ENCODE data around the gene CHST8.

Gene CHST8

GRCh38 chr19:33740811-33741396 is 119.2 kb downstream of the CHST8 start:
- Histone ChIP-seq H3K36me3 (replicated peaks) (no peaks in the 10 kb centered on the region), H3K27me3 (replicated peaks) (no peaks in the 10 kb centered on the region), H3K27ac (no peak overlapping the region), H3K4me3 (ENCODE audit: low read depth, low read length) (no peak overlapping the region)
- DNase-seq: peak; percentile 32
- no peak for TF ChIP-seq CTCF (IDR thresholded peaks at IDR 0.05; ENCODE audit: low read depth, low read length, missing control alignments)
- in situ Hi-C loops (cut with HindIII; ENCODE audit: low pct_ligation_motif_present, low sequenced_read_pairs): no loop called here

GRCh38 chr19:33745297-33745696 is 123.5 kb downstream of the CHST8 start:
- Histone ChIP-seq H3K4me3 (ENCODE audit: low read depth, low read length) (no peak overlapping the region), H3K27ac (no peak overlapping the region), H3K36me3 (replicated peaks) (no peaks in the 10 kb centered on the region), H3K27me3 (replicated peaks) (no peaks in the 10 kb centered on the region)
- no peak for DNase-seq
- no peak for TF ChIP-seq CTCF (IDR thresholded peaks at IDR 0.05; ENCODE audit: low read depth, low read length, missing control alignments)
- in situ Hi-C loops (cut with HindIII; ENCODE audit: low pct_ligation_motif_present, low sequenced_read_pairs): no loop called here

- no peak overlapping the region for H3K4me3 ChIP-seq (ENCODE audit: low read depth, low read length)
- no peak for DNase-seq
- H3K27me3 ChIP-seq (replicated peaks): no peaks in the 10 kb centered on the region
- no peak overlapping the region for H3K27ac ChIP-seq
- no peaks in the 10 kb centered on the region for H3K36me3 ChIP-seq (replicated peaks)
- in situ Hi-C loops (cut with HindIII; ENCODE audit: low pct_ligation_motif_present, low sequenced_read_pairs): no loop called here
- no peak for TF ChIP-seq CTCF (IDR thresholded peaks at IDR 0.05; ENCODE audit: low read depth, low read length, missing control alignments)
Observed at GRCh38 chr19:33746159-33746558, 124.4 kb downstream of the CHST8 start.

- DNase-seq: no peak
- TF ChIP-seq CTCF (IDR thresholded peaks at IDR 0.05; ENCODE audit: low read depth, low read length, missing control alignments): no peak
- H3K27me3 ChIP-seq (replicated peaks): no peaks in the 10 kb centered on the region
- no peak overlapping the region for H3K4me3 ChIP-seq (ENCODE audit: low read depth, low read length)
- in situ Hi-C loops (cut with HindIII; ENCODE audit: low pct_ligation_motif_present, low sequenced_read_pairs): no loop called here
- no peak overlapping the region for H3K27ac ChIP-seq
- H3K36me3 ChIP-seq (replicated peaks): no peaks in the 10 kb centered on the region
Observed at GRCh38 chr19:33747273-33747672, 125.5 kb downstream of the CHST8 start.

- TF ChIP-seq CTCF (IDR thresholded peaks at IDR 0.05; ENCODE audit: low read depth, low read length, missing control alignments): no peak
- no peak overlapping the region for H3K27ac ChIP-seq
- in situ Hi-C loops (cut with HindIII; ENCODE audit: low pct_ligation_motif_present, low sequenced_read_pairs): no loop called here
- DNase-seq: no peak
- no peaks in the 10 kb centered on the region for H3K27me3 ChIP-seq (replicated peaks)
- no peak overlapping the region for H3K4me3 ChIP-seq (ENCODE audit: low read depth, low read length)
- H3K36me3 ChIP-seq (replicated peaks): no peaks in the 10 kb centered on the region
Observed at GRCh38 chr19:33748231-33748630, 126.5 kb downstream of the CHST8 start.

- in situ Hi-C loops (cut with HindIII; ENCODE audit: low pct_ligation_motif_present, low sequenced_read_pairs): no loop called here
- no peaks in the 10 kb centered on the region for H3K36me3 ChIP-seq (replicated peaks)
Observed at GRCh38 chr19:33749016-33749415, 127.3 kb downstream of the CHST8 start.

More at GRCh38 chr19:33749016-33749415, 127.3 kb downstream of the CHST8 start:
- no peak overlapping the region for H3K27ac ChIP-seq
- H3K4me3 ChIP-seq (ENCODE audit: low read depth, low read length): no peak overlapping the region
- no peaks in the 10 kb centered on the region for H3K27me3 ChIP-seq (replicated peaks)
- TF ChIP-seq CTCF (IDR thresholded peaks at IDR 0.05; ENCODE audit: low read depth, low read length, missing control alignments): no peak
- DNase-seq: no peak
